GM23338 (cell line): Measurements from ENCODE around the gene ELFN1. TPM values are rescaled to one million over a fixed set of nuclear protein-coding genes. Genes with fewer than 3 reads are reported as not detected.

ENCODE experiments used
- ATAC-seq: fragments of 200-7000 bp; cut with Tn5 transposase; 3 replicates; pipeline ENCODE4 v1.9.1; 2020
- DNase-seq: peaks from one replicate; pipeline ENCODE4 v3.0.0-alpha.2; 2015; ENCODE audit warnings: low spot score
- H2AFZ ChIP-seq: fragments of 200-600 bp; sonication (generic); 2 replicates; pipeline ENCODE4 v1.8.0; 2016; ENCODE audit warnings: antibody characterized with exemption, mild to moderate bottlenecking, moderate library complexity
- H3F3A ChIP-seq: fragments of 200-600 bp; sonication (generic); replicated peaks from 2 replicates; pipeline ENCODE4 v1.8.0; 2017; ENCODE audit warnings: antibody characterized with exemption, mixed run types, low read depth
- H3K27ac ChIP-seq: fragments of 200-600 bp; sonication (generic); 2 replicates; pipeline ENCODE4 v1.6.1; 2016; ENCODE audit warnings: low read depth
- H3K27me3 ChIP-seq: fragments of 200-600 bp; sonication (generic); 2 replicates; pipeline ENCODE4 v1.8.0; 2016; ENCODE audit warnings: mild to moderate bottlenecking, mixed run types, moderate library complexity; ENCODE audit not compliant: insufficient read depth
- H3K36me3 ChIP-seq: fragments of 200-600 bp; sonication (generic); 2 replicates; pipeline ENCODE4 v1.8.0; 2016; ENCODE audit warnings: mild to moderate bottlenecking; ENCODE audit not compliant: insufficient read depth
- H3K4me1 ChIP-seq: fragments of 200-600 bp; sonication (generic); 2 replicates; pipeline ENCODE4 v1.8.0; 2016; ENCODE audit warnings: mild to moderate bottlenecking, moderate library complexity; ENCODE audit not compliant: insufficient read depth
- H3K4me2 ChIP-seq: fragments of 200-600 bp; sonication (generic); 2 replicates; pipeline ENCODE4 v1.7.1; 2017; ENCODE audit warnings: mixed run types
- H3K4me3 ChIP-seq: fragments of 200-600 bp; sonication (generic); 2 replicates; pipeline ENCODE4 v1.6.1; 2016; ENCODE audit warnings: mixed run types
- H3K79me2 ChIP-seq: fragments of 200-600 bp; sonication (generic); replicated peaks from 2 replicates; pipeline ENCODE4 v1.8.0; 2017; ENCODE audit warnings: mild to moderate bottlenecking; ENCODE audit not compliant: insufficient read depth
- H3K9me2 ChIP-seq: fragments of 200-600 bp; sonication (generic); 2 replicates; pipeline ENCODE4 v1.8.0; 2017; ENCODE audit not compliant: insufficient read depth
- H4K20me1 ChIP-seq: fragments of 200-600 bp; sonication (generic); replicated peaks from 2 replicates; pipeline ENCODE4 v1.8.0; 2017; ENCODE audit warnings: mild to moderate bottlenecking; ENCODE audit not compliant: insufficient read depth
- H3K27ac Mint-ChIP-seq: 2 replicates; pipeline ENCODE4 v1.8.0; 2020; ENCODE audit warnings: inconsistent platforms, mild to moderate bottlenecking, moderate library complexity, mixed read lengths
- H3K27me3 Mint-ChIP-seq: 3 replicates; pipeline ENCODE4 v1.8.0; 2022; ENCODE audit warnings: low read depth, mild to moderate bottlenecking, moderate library complexity, mixed read lengths, inconsistent platforms; ENCODE audit not compliant: insufficient read depth, poor library complexity
- H3K36me3 Mint-ChIP-seq: 3 replicates; pipeline ENCODE4 v1.8.0; 2021; ENCODE audit warnings: low read depth, mild to moderate bottlenecking, inconsistent platforms, moderate library complexity, mixed read lengths
- H3K4me1 Mint-ChIP-seq: 3 replicates; pipeline ENCODE4 v1.8.0; 2020; ENCODE audit warnings: mild to moderate bottlenecking, inconsistent platforms, mixed read lengths
- H3K4me3 Mint-ChIP-seq: 3 replicates; pipeline ENCODE4 v1.8.0; 2021; ENCODE audit warnings: moderate library complexity, mild to moderate bottlenecking, inconsistent platforms, mixed read lengths
- H3K9me3 Mint-ChIP-seq: 3 replicates; pipeline ENCODE4 v1.8.0; 2020; ENCODE audit warnings: moderate library complexity, mild to moderate bottlenecking, inconsistent platforms, mixed read lengths
- CREB1 ChIP-seq: fragments of 250-450 bp; sonication (Bioruptor Pico); IDR thresholded peaks from 2 replicates; pipeline ENCODE4 v1.5.0; 2020; ENCODE audit warnings: low read depth, mild to moderate bottlenecking, moderate library complexity
- CTCF ChIP-seq, 2 experiments: fragments of 200-600 bp in 1 of 2; sonication (generic) in 1 of 2; conservative IDR thresholded peaks; 2 replicates each; pipeline versions ENCODE4 v1.5.1 to v1.6.1; 2016 to 2017; ENCODE audit warnings: antibody characterized with exemption in 2 of 2, low read depth in 2 of 2, mild to moderate bottlenecking in 2 of 2, moderate library complexity in 1 of 2
- EZH2 ChIP-seq: fragments of 200-600 bp; sonication (generic); IDR thresholded peaks from one replicate; pipeline ENCODE4 v1.8.0; 2017; ENCODE audit warnings: antibody characterized with exemption, mild to moderate bottlenecking, low read depth; ENCODE audit not compliant: unreplicated experiment
- EZH2phosphoT487 ChIP-seq: fragments of 200-600 bp; sonication (generic); IDR thresholded peaks from one replicate; pipeline ENCODE4 v1.8.1; 2018; ENCODE audit warnings: antibody characterized with exemption; ENCODE audit not compliant: unreplicated experiment
- NANOG ChIP-seq: IDR thresholded peaks from 2 replicates; pipeline ENCODE4 v1.6.1; 2016; ENCODE audit warnings: antibody characterized with exemption, borderline replicate concordance
- POLR2AphosphoS5 ChIP-seq: IDR thresholded peaks from 2 replicates; pipeline ENCODE4 v1.6.1; 2016; ENCODE audit warnings: antibody characterized with exemption, low read depth
- ZNF462 ChIP-seq: fragments of 250-450 bp; sonication (Bioruptor Pico); IDR thresholded peaks from 2 replicates; pipeline ENCODE4 v1.5.0; 2020; ENCODE audit warnings: mild to moderate bottlenecking, moderate library complexity
- polyA plus RNA-seq: library from polyadenylated mRNA; unstranded; fragments of >200 nt; fragmentation: Nextera tagmentation; extraction: Ambion mirVana; gene quantifications from 2 replicates; pipeline ENCODE4 v1.2.1, GENCODE V29; 2016
- total RNA-seq: library from RNA; depleted of rRNA; stranded (reverse); fragments of >200 nt; shearing (Covaris generic); gene quantifications from 2 replicates; pipeline ENCODE4 v1.2.3, GENCODE V29; 2014
- TF ChIP-seq, protein P1 (sequence below): IDR thresholded peaks from 2 replicates; pipeline ENCODE4 v1.6.1; 2016; ENCODE audit warnings: antibody characterized with exemption
- TF ChIP-seq, protein P2 (sequence below): IDR thresholded peaks from one replicate; pipeline ENCODE4 v1.6.1; 2018; ENCODE audit warnings: antibody characterized with exemption; ENCODE audit not compliant: unreplicated experiment

ELFN1 gene
- total and polyA plus RNA-seq, 2 experiments from 2014 or later = 0.08 to 3.5 TPM

- no peak for TF ChIP-seq ZNF462 (CRISPR knock-in tag)
- no peak for TF ChIP-seq CTCF (conservative IDR thresholded peaks at IDR 0.05; ENCODE audit: low read depth in 2 of 2)
- TF ChIP-seq NANOG = no peak
- no peak for TF ChIP-seq EZH2
- TF ChIP-seq CREB1 (CRISPR knock-in tag) = no peak
- TF ChIP-seq, protein P1, sequence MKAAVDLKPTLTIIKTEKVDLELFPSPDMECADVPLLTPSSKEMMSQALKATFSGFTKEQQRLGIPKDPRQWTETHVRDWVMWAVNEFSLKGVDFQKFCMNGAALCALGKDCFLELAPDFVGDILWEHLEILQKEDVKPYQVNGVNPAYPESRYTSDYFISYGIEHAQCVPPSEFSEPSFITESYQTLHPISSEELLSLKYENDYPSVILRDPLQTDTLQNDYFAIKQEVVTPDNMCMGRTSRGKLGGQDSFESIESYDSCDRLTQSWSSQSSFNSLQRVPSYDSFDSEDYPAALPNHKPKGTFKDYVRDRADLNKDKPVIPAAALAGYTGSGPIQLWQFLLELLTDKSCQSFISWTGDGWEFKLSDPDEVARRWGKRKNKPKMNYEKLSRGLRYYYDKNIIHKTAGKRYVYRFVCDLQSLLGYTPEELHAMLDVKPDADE = no peak
These were observed 38.4 kb upstream of the ELFN1 start (continued) for GRCh38 chr7:1631678-1632077.

- no peaks in the 10 kb centered on the region for H3K9me2 ChIP-seq
- no peaks in the 10 kb centered on the region for H4K20me1 ChIP-seq
- no peak for ATAC-seq
- TF ChIP-seq POLR2AphosphoS5 = no peak
- no peak for TF ChIP-seq NANOG
- TF ChIP-seq, protein P2, sequence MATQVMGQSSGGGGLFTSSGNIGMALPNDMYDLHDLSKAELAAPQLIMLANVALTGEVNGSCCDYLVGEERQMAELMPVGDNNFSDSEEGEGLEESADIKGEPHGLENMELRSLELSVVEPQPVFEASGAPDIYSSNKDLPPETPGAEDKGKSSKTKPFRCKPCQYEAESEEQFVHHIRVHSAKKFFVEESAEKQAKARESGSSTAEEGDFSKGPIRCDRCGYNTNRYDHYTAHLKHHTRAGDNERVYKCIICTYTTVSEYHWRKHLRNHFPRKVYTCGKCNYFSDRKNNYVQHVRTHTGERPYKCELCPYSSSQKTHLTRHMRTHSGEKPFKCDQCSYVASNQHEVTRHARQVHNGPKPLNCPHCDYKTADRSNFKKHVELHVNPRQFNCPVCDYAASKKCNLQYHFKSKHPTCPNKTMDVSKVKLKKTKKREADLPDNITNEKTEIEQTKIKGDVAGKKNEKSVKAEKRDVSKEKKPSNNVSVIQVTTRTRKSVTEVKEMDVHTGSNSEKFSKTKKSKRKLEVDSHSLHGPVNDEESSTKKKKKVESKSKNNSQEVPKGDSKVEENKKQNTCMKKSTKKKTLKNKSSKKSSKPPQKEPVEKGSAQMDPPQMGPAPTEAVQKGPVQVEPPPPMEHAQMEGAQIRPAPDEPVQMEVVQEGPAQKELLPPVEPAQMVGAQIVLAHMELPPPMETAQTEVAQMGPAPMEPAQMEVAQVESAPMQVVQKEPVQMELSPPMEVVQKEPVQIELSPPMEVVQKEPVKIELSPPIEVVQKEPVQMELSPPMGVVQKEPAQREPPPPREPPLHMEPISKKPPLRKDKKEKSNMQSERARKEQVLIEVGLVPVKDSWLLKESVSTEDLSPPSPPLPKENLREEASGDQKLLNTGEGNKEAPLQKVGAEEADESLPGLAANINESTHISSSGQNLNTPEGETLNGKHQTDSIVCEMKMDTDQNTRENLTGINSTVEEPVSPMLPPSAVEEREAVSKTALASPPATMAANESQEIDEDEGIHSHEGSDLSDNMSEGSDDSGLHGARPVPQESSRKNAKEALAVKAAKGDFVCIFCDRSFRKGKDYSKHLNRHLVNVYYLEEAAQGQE = no peak
- no peak for TF ChIP-seq EZH2phosphoT487
- TF ChIP-seq CREB1 (CRISPR knock-in tag) = no peak
- H3K4me2 ChIP-seq = no peak overlapping the region
- H3K36me3 ChIP-seq = peaks cover 5% of the 10 kb centered on the region; the same call in 1 of the 2 replicates
- H3K27ac ChIP-seq = no peak overlapping the region
- no peaks in the 10 kb centered on the region for H3K4me1 ChIP-seq
- no peak overlapping the region for H3K4me3 ChIP-seq
- H3K79me2 ChIP-seq = no peaks in the 10 kb centered on the region
- Mint-ChIP-seq H3K27ac (no peak overlapping the region), H3K4me1 (peaks cover 3% of the 10 kb centered on the region; the same call in 1 of the 3 replicates), H3K36me3 (peaks cover 10% of the 10 kb centered on the region; the same call in 2 of the 3 replicates), H3K27me3 (peaks cover 7% of the 10 kb centered on the region), H3K9me3 (peaks cover 28% of the 10 kb centered on the region), H3K4me3 (no peak overlapping the region)
- no peaks in the 10 kb centered on the region for H3K27me3 ChIP-seq
- no peak for DNase-seq
- H2AFZ ChIP-seq = no peak overlapping the region
- no peaks in the 10 kb centered on the region for H3F3A ChIP-seq
These were observed 37.6 kb upstream of the ELFN1 start for GRCh38 chr7:1632506-1632905.
